Cardiac muscle cell (in vitro differentiated cells and primary cell): ENCODE results near the gene SERPINB8. TPM values are rescaled to one million over a fixed set of nuclear protein-coding genes. Genes with fewer than 3 reads are reported as not detected.
A peak's percentile ranks its signal among the peaks of the same experiment; 100 is the strongest.

ENCODE experiments used
- DNase-seq, 2 donors: peaks; one replicate each; pipeline versions ENCODE4 v3.0.0 to v3.0.0-alpha.2; 2010 to 2017; ENCODE audit warnings: low read depth in 1 of 2, low spot score in 1 of 2
- H3K27ac ChIP-seq: fragments of 200-600 bp; sonication (generic); 2 replicates; pipeline ENCODE4 v1.5.1; 2016
- H3K27me3 ChIP-seq: fragments of 200-600 bp; sonication (generic); 2 replicates; pipeline ENCODE4 v1.6.0; 2016; ENCODE audit warnings: control low read depth
- H3K36me3 ChIP-seq: fragments of 200-600 bp; sonication (generic); 2 replicates; pipeline ENCODE4 v1.5.1; 2016; ENCODE audit warnings: control low read depth
- H3K4me1 ChIP-seq: fragments of 200-600 bp; sonication (generic); 2 replicates; pipeline ENCODE4 v1.8.1; 2017; ENCODE audit warnings: low read depth, mild to moderate bottlenecking, mixed run types
- H3K4me3 ChIP-seq: fragments of 200-600 bp; sonication (generic); 2 replicates; pipeline ENCODE4 v1.5.1; 2016; ENCODE audit warnings: mild to moderate bottlenecking
- H3K9me3 ChIP-seq: fragments of 200-600 bp; sonication (generic); 2 replicates; pipeline ENCODE4 v1.5.1; 2017; ENCODE audit warnings: low read depth, mild to moderate bottlenecking, control low read depth
- polyA plus RNA-seq: library from polyadenylated mRNA; unstranded; fragments of >200 nt; fragmentation: Nextera tagmentation; extraction: Ambion mirVana; gene quantifications from 2 replicates; pipeline ENCODE4 v1.2.1, GENCODE V29; 2016
- total RNA-seq: library from RNA; depleted of rRNA; stranded (reverse); fragments of >200 nt; gene quantifications from 2 replicates; pipeline ENCODE4 v1.2.3, GENCODE V29; 2016
- TF ChIP-seq, protein P1 (sequence below): IDR thresholded peaks from 2 replicates; pipeline ENCODE4 v1.5.1; 2012; ENCODE audit warnings: low read depth, mild to moderate bottlenecking, low read length

The SERPINB8 gene
- total and polyA plus RNA-seq, 2 experiments from 2014 or later, result 0.60 to 4.0 TPM

DNA sequence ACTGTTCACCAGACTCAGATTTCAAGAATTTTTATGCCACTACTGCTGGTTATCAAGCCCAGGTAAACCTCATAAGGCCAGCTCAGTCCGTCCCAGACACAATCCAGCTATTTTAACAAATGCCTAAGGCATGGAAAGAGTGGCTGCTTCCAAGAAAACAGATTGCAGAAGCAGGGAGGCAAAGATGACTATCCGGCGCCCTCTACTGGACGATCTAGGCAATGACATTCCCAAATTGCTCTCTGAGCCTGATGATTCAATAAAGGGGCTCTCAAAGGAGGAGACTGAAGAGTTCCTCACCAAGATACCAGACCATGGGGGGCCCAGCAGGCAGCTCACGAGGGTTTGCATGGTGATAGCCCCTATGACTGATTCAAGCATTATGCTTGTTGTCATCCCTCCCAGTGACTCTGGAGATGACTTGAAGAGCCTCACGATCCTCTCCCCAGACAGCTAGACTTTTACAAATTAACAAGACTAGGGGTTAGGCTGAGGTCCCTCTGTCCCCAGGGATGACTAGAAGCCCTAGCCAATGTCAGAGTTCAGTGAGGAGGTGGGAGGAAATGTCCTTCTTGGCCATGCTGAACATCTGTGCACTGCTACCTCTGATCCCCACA is 25.0 kb downstream of the SERPINB8 start:
- Histone ChIP-seq H3K36me3 (no peaks in the 10 kb centered on the region), H3K27me3 (no peaks in the 10 kb centered on the region), H3K27ac (no peak overlapping the region), H3K9me3 (no peaks in the 10 kb centered on the region), H3K4me1 (no peaks in the 10 kb centered on the region), H3K4me3 (no peak overlapping the region)
- TF ChIP-seq, protein P1, sequence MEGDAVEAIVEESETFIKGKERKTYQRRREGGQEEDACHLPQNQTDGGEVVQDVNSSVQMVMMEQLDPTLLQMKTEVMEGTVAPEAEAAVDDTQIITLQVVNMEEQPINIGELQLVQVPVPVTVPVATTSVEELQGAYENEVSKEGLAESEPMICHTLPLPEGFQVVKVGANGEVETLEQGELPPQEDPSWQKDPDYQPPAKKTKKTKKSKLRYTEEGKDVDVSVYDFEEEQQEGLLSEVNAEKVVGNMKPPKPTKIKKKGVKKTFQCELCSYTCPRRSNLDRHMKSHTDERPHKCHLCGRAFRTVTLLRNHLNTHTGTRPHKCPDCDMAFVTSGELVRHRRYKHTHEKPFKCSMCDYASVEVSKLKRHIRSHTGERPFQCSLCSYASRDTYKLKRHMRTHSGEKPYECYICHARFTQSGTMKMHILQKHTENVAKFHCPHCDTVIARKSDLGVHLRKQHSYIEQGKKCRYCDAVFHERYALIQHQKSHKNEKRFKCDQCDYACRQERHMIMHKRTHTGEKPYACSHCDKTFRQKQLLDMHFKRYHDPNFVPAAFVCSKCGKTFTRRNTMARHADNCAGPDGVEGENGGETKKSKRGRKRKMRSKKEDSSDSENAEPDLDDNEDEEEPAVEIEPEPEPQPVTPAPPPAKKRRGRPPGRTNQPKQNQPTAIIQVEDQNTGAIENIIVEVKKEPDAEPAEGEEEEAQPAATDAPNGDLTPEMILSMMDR, result peak; percentile 93
- peak; percentile 59 to 73 for DNase-seq

DNA sequence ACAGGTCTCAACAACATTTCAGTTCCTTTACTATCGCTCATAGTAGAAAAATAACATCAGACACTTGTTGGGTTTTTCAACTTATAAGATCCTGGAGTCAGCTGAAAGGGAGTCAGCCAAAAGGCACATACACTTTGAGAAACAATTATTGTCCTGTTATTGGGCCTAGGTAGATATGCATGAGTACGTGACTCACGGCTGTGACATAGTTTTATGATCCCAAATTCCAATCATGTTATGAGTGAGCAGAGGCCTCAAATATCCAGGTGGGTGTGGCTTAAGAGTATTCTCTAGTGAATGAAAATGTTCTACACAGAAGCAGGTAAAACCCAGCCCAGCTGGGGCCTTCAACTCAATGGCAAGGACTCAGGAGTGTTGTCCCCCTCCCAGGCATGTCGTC is 27.2 kb downstream of the SERPINB8 start:
- no peak overlapping the region for H3K27ac ChIP-seq
- TF ChIP-seq, protein P1, result no peak
- H3K4me3 ChIP-seq, result no peak overlapping the region
- no peak for DNase-seq
- no peaks in the 10 kb centered on the region for H3K36me3 ChIP-seq
- H3K4me1 ChIP-seq, result no peaks in the 10 kb centered on the region
- H3K27me3 ChIP-seq, result no peaks in the 10 kb centered on the region
- H3K9me3 ChIP-seq, result no peaks in the 10 kb centered on the region

DNA sequence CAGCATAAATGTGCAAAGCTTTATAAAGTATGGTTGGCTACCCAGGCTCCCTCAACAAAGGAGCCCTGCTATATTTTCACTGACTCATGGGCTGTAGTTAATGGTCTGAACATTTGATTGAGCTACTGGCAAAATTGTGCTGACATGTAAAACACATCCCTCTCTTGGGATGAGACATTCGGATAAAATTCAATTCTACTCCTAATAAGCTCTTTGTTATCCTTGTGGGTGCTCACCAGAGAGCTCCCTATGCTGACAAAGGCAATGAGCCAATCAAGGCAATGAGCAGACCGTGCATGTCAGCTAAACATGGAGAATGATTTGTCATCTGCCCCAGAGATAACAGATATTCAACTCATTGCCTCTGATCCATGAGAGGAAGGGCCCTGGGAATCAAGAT is 27.7 kb downstream of the SERPINB8 start:
- TF ChIP-seq, protein P1, result no peak
- no peak for DNase-seq
- no peaks in the 10 kb centered on the region for H3K9me3 ChIP-seq
- H3K4me3 ChIP-seq, result no peak overlapping the region
- H3K4me1 ChIP-seq, result no peaks in the 10 kb centered on the region
- no peak overlapping the region for H3K27ac ChIP-seq
- H3K27me3 ChIP-seq, result no peaks in the 10 kb centered on the region
- H3K36me3 ChIP-seq, result no peaks in the 10 kb centered on the region

DNA sequence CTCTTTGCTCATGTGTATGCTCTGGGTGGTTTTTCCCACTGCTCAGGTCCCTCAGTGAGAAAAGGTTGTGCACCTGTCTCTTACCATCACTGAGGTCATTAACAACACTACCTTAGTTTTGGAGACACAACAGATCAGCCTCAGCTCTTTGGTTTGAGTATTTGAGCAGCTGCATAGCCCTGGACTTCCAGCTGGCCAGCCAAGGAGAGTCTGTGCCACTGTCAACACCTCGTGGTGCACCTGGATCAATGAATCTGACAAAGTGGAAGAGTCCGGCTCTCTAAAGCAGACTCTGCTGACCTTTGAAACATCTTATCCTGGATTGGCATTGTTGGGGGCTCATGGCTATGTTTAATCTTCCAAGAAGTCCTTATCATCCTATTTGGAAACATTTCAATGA is 30.0 kb downstream of the SERPINB8 start:
- Histone ChIP-seq H3K27me3 (no peaks in the 10 kb centered on the region), H3K27ac (no peak overlapping the region), H3K4me1 (no peaks in the 10 kb centered on the region), H3K4me3 (no peak overlapping the region), H3K36me3 (no peaks in the 10 kb centered on the region), H3K9me3 (no peaks in the 10 kb centered on the region)
- DNase-seq, result no peak
- TF ChIP-seq, protein P1, result no peak

DNA sequence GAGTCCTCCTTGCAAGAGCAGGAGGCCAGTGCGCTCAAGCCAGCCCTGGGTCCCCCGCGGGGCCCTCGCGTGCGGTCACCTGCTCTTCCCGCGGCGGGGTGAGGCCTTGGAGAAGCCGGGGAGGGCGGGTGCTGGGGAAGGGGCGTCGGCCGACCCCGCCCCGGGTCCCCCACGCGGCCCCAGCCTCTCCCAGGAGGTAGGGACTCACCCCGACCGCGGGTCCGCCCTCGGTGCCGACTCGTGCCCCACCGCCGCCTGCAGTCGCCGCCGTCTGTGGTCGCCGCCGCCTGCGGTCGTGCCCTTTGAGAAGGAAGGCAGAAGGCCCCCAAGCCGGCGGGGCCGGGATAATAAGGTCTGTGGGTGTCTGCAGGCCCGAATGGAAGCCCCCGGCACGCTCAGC is 32.7 kb downstream of the SERPINB8 start:
- no peaks in the 10 kb centered on the region for H3K4me1 ChIP-seq
- no peaks in the 10 kb centered on the region for H3K36me3 ChIP-seq
- H3K27me3 ChIP-seq, result no peaks in the 10 kb centered on the region
- DNase-seq, result no peak
- H3K4me3 ChIP-seq, result no peak overlapping the region
- H3K9me3 ChIP-seq, result no peaks in the 10 kb centered on the region
- TF ChIP-seq, protein P1, result no peak
- no peak overlapping the region for H3K27ac ChIP-seq
